ENCODE data around the gene CRYAA. TPM values are rescaled to one million over a fixed set of nuclear protein-coding genes. Genes with fewer than 3 reads are reported as not detected.

CRYAA gene
- total RNA-seq, 1 experiment from 2014 or later = not detected

- H2AFZ ChIP-seq (ENCODE audit: low read length) = no peak overlapping the region
These were observed 26.6 kb downstream of the CRYAA start for GRCh38 chr21:43195121-43196021.

More at GRCh38 chr21:43195121-43196021, 26.6 kb downstream of the CRYAA start:
- Mint-ChIP-seq H3K9me3 (peaks cover 3 to 10% of the 10 kb centered on the region in 2 experiments; a peak in 3 of 5 replicates), H3K27ac (no peak overlapping the region; a peak in 2 of 7 replicates), H3K36me3 (ENCODE audit: insufficient read depth in 1 of 3, low read depth in 3 of 3) (no peaks in the 10 kb centered on the region; a peak in 3 of 7 replicates), H3K27me3 (ENCODE audit: low read depth) (peaks cover 12% of the 10 kb centered on the region), H3K4me1 (peaks cover 22 to 28% of the 10 kb centered on the region in 2 experiments), H3K4me3 (no peak overlapping the region)
- Histone ChIP-seq H3K27ac (ENCODE audit: insufficient read length, low read depth, low read length) (no peak overlapping the region), H2BK20ac (ENCODE audit: low read depth, low read length, poor library complexity, severe bottlenecking) (no peak overlapping the region), H3T11ph (ENCODE audit: low read length) (no peak overlapping the region), H4K8ac (replicated peaks; ENCODE audit: insufficient read length, low read depth, low read length) (no peak overlapping the region), H3K4me1 (ENCODE audit: insufficient read depth, low read length) (no peaks in the 10 kb centered on the region), H3K79me1 (ENCODE audit: insufficient read depth, low read depth, low read length, poor library complexity, severe bottlenecking) (no peaks in the 10 kb centered on the region), H4K91ac (ENCODE audit: insufficient read length, low read depth, low read length) (no peak overlapping the region), H3K18ac (ENCODE audit: insufficient read length, low read depth, low read length) (no peak overlapping the region), H3K56ac (ENCODE audit: insufficient read length, low read depth, low read length) (no peak overlapping the region), H3K23ac (ENCODE audit: insufficient read length, low read depth, low read length) (no peak overlapping the region), H2AK5ac (ENCODE audit: insufficient read length, low read length) (no peak overlapping the region), H2BK15ac (ENCODE audit: low read depth, low read length) (no peak overlapping the region), H3K27me3 (ENCODE audit: insufficient read depth, low read length) (no peaks in the 10 kb centered on the region), H3K9me3 (ENCODE audit: control insufficient read depth, low read depth, low read length) (no peaks in the 10 kb centered on the region), H2BK5ac (ENCODE audit: insufficient read length, low read length) (no peak overlapping the region), H3K4ac (ENCODE audit: low read depth, low read length) (no peak overlapping the region), H4K5ac (ENCODE audit: insufficient read length, low read depth, low read length) (no peak overlapping the region), H4K20me1 (ENCODE audit: control insufficient read depth, insufficient read depth, insufficient read length) (no peaks in the 10 kb centered on the region), H3K4me2 (ENCODE audit: insufficient read depth, insufficient read length, low read length) (no peak overlapping the region), H3K14ac (ENCODE audit: insufficient read depth, low read length) (no peak overlapping the region; the same call in 1 of the 2 replicates), H2BK120ac (ENCODE audit: low read depth, low read length, poor library complexity, severe bottlenecking) (no peak overlapping the region), H3K9ac (ENCODE audit: extremely low read depth, insufficient read length, low read length) (no peak overlapping the region), H3K79me2 (ENCODE audit: insufficient read depth, low read length) (no peaks in the 10 kb centered on the region), H2BK12ac (ENCODE audit: insufficient read length, low read depth, low read length) (no peak overlapping the region), H3K23me2 (ENCODE audit: insufficient read length, low read depth, low read length, poor library complexity, severe bottlenecking) (no peaks in the 10 kb centered on the region)
- DNase-seq = peak; percentile 25
- WGBS (ENCODE audit: extremely low coverage, insufficient read length, low lambda C conversion rate) = no CpG with 5 or more reads among the region's 32 CpGs
- no peak for TF ChIP-seq CTCF (conservative IDR thresholded peaks at IDR 0.05)
